Measurements from ENCODE around the gene INO80.

INO80 gene

DNA sequence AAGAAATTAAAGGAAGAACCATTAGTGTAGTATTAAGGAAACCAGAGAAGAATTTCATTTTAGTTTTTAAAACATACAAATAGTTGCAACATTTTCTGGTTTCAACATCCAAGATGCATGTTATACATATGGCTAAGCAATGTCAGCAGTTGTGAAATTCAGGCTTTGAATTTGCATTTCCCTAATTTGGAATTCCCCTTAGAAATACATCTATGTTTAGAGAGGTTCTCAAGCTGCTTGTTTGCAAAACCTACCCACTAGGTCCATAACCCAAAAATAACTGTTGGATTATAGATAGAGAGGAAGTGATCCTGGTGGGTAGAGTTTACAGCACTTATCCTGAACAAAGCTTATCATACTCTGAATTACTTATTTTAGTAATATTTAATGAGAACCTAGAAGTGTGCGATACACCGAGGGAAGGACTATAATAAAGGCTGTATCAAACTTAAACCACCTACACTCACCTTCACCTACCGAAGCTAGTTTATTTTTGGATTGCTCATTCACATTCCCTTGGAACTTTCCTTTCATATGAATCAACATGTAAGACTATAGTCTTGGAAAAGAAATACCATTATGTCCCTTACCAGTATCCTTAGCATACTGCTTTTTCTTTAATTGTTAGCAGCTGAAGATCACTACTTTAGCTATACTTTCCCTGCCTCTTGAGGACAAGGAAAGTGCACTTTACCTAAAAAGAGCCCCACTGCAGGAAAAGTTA is 102.2 kb downstream of the INO80 start:
- peaks cover 13% of the 10 kb centered on the region for H3K4me1 Mint-ChIP-seq (ENCODE audit: low read depth)
- no peak overlapping the region for H3K27ac Mint-ChIP-seq
- H3K9me3 Mint-ChIP-seq (ENCODE audit: low read depth), result no peaks in the 10 kb centered on the region
- no peak overlapping the region for H3K4me3 Mint-ChIP-seq
- peaks cover 7% of the 10 kb centered on the region for H3K36me3 Mint-ChIP-seq
- no peaks in the 10 kb centered on the region for H3K27me3 Mint-ChIP-seq

- peaks cover 8% of the 10 kb centered on the region for H3K4me1 Mint-ChIP-seq (ENCODE audit: low read depth)
- H3K9me3 Mint-ChIP-seq (ENCODE audit: low read depth), result no peaks in the 10 kb centered on the region
- no peaks in the 10 kb centered on the region for H3K27me3 Mint-ChIP-seq
- no peak overlapping the region for H3K27ac Mint-ChIP-seq
- peaks cover 9% of the 10 kb centered on the region for H3K36me3 Mint-ChIP-seq
- no peak overlapping the region for H3K4me3 Mint-ChIP-seq
These were observed 104.8 kb downstream of the INO80 start for GRCh38 chr15:41011055-41011815.

DNA sequence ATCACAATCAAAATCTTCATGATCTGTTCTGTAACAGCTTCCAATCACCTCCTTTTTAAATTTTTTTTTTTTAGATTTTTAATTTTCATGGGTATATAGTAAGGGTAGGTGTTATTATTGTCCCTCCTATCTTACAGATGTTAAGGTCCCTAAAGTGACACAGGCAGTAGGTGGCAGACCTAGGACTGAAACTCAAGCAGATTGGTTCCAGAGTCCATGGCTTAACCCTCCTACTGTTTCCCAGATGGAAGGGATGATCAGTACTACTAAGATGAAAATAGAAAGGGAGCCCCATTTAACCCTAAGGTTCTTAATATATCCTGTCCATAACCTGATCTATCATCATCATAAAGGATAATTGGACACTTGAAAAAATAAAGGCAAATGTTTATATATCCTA is 105.7 kb downstream of the INO80 start:
- H3K4me3 Mint-ChIP-seq, result no peak overlapping the region
- no peak overlapping the region for H3K27ac Mint-ChIP-seq
- H3K27me3 Mint-ChIP-seq, result no peaks in the 10 kb centered on the region
- H3K4me1 Mint-ChIP-seq (ENCODE audit: low read depth), result peaks cover 8% of the 10 kb centered on the region
- H3K9me3 Mint-ChIP-seq (ENCODE audit: low read depth), result no peaks in the 10 kb centered on the region
- H3K36me3 Mint-ChIP-seq, result peaks cover 9% of the 10 kb centered on the region

DNA sequence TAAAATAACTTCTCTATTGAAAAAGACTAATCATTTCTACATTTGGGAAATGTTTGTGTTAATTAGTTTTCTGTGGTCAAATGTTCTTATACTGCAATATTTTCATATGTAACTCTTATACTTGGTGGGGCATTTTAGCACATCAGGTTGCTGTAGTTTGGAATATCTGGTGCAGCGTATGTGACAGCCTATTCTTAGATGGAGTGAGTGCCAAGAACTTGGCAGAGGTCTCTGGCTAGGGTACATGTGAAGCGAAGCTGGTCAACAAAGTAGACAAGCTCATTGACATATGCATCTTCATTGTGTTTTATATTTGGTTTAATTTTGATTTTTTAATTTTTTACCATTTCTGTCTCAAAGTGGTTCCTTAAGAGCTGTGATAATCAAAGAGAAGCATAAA is 109.6 kb downstream of the INO80 start:
- Mint-ChIP-seq H3K4me3 (no peak overlapping the region), H3K36me3 (peaks cover 2% of the 10 kb centered on the region), H3K27me3 (no peaks in the 10 kb centered on the region), H3K9me3 (ENCODE audit: low read depth) (no peaks in the 10 kb centered on the region), H3K27ac (no peak overlapping the region), H3K4me1 (ENCODE audit: low read depth) (no peaks in the 10 kb centered on the region)

DNA sequence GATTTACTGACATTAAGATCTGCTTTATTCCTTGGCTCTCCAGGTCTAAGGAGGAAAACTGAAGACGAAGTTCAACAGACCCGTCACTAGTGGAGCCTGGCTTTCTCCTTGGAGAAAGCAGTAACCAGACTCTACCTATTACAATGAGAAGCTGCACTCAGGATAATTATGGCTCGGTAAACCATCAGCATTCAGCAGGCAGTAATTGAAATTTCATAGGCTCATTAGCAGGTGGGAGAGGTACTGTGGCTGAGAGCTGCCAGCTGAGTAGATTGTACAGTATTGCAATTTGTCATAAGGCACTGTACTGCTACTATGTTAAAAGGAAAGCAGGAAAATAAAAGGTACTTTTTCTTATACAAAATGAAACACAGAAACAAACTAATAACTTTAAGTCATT is 111.6 kb downstream of the INO80 start:
- Mint-ChIP-seq H3K4me3 (no peak overlapping the region), H3K36me3 (peaks cover 2% of the 10 kb centered on the region), H3K27ac (no peak overlapping the region), H3K9me3 (ENCODE audit: low read depth) (no peaks in the 10 kb centered on the region), H3K27me3 (no peaks in the 10 kb centered on the region), H3K4me1 (ENCODE audit: low read depth) (no peaks in the 10 kb centered on the region)

GRCh38 chr15:41001524-41002214 is 114.4 kb downstream of the INO80 start:
- no peak overlapping the region for H3K27ac Mint-ChIP-seq
- no peaks in the 10 kb centered on the region for H3K9me3 Mint-ChIP-seq (ENCODE audit: low read depth)
- H3K4me1 Mint-ChIP-seq (ENCODE audit: low read depth), result no peaks in the 10 kb centered on the region
- peaks cover 2% of the 10 kb centered on the region for H3K36me3 Mint-ChIP-seq
- no peak overlapping the region for H3K4me3 Mint-ChIP-seq
- no peaks in the 10 kb centered on the region for H3K27me3 Mint-ChIP-seq

DNA sequence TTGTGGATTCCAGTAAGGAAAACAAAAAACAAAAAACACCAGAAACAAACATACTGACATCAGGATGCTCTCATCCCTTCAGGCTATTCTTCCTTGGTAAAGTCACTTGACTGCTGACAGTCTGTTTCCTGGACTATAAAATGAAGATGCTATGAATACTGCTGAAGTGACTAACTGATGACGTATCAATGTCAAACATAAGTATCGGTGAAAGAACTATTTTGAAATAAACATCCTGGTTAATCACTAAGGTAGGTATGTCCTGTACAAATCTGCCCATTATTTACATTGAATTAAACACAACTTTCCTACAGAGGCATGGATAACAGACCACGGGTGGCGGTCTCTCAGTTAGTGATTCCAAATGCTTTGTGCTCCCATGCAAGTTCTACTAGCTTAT is 116.9 kb downstream of the INO80 start:
- no peaks in the 10 kb centered on the region for H3K4me1 Mint-ChIP-seq (ENCODE audit: low read depth)
- H3K9me3 Mint-ChIP-seq (ENCODE audit: low read depth), result no peaks in the 10 kb centered on the region
- no peaks in the 10 kb centered on the region for H3K27me3 Mint-ChIP-seq
- H3K36me3 Mint-ChIP-seq, result peaks cover 6% of the 10 kb centered on the region
- H3K4me3 Mint-ChIP-seq, result no peak overlapping the region
- H3K27ac Mint-ChIP-seq, result no peak overlapping the region

GRCh38 chr15:40995656-40996055 is 120.4 kb downstream of the INO80 start:
- Mint-ChIP-seq H3K4me1 (ENCODE audit: low read depth) (peaks cover 7% of the 10 kb centered on the region), H3K9me3 (ENCODE audit: low read depth) (no peaks in the 10 kb centered on the region), H3K36me3 (peaks cover 13% of the 10 kb centered on the region), H3K4me3 (no peak overlapping the region), H3K27ac (peak overlapping the region; percentile 35), H3K27me3 (no peaks in the 10 kb centered on the region)

- Mint-ChIP-seq H3K27ac (no peak overlapping the region), H3K27me3 (no peaks in the 10 kb centered on the region), H3K9me3 (ENCODE audit: low read depth) (no peaks in the 10 kb centered on the region), H3K36me3 (peaks cover 17% of the 10 kb centered on the region), H3K4me3 (no peak overlapping the region), H3K4me1 (ENCODE audit: low read depth) (peaks cover 12% of the 10 kb centered on the region)
These were observed 123.3 kb downstream of the INO80 start for GRCh38 chr15:40992825-40993224.

GRCh38 chr15:40992241-40992741 is 123.8 kb downstream of the INO80 start:
- H3K36me3 Mint-ChIP-seq, result peaks cover 17% of the 10 kb centered on the region
- no peak overlapping the region for H3K27ac Mint-ChIP-seq
- peaks cover 12% of the 10 kb centered on the region for H3K4me1 Mint-ChIP-seq (ENCODE audit: low read depth)
- H3K27me3 Mint-ChIP-seq, result no peaks in the 10 kb centered on the region
- H3K4me3 Mint-ChIP-seq, result no peak overlapping the region
- H3K9me3 Mint-ChIP-seq (ENCODE audit: low read depth), result no peaks in the 10 kb centered on the region

DNA sequence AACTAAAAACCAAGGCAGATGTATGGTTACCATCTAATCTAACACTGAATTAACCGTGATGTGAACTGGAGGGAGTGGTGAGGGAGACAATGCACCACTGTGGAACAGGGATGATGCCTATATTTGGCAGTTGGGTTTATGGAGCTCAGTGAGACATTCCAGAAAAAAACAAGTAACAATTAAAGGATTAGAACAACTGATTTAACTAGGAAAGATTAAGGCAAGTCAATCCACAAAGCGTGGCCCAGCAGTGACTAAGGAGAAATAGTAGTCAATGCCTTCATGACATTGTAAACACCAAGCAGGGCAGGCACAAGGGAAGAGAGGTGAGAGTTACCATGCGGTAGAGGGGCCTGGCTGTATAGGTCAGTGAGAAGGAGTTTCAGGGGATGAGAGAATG is 124.7 kb downstream of the INO80 start:
- Mint-ChIP-seq H3K9me3 (ENCODE audit: low read depth) (no peaks in the 10 kb centered on the region), H3K4me3 (no peak overlapping the region), H3K4me1 (ENCODE audit: low read depth) (peaks cover 12% of the 10 kb centered on the region), H3K27me3 (no peaks in the 10 kb centered on the region), H3K27ac (no peak overlapping the region), H3K36me3 (peaks cover 23% of the 10 kb centered on the region)

GRCh38 chr15:40990789-40991188 is 125.3 kb downstream of the INO80 start:
- no peak overlapping the region for H3K4me3 Mint-ChIP-seq
- no peaks in the 10 kb centered on the region for H3K27me3 Mint-ChIP-seq
- H3K4me1 Mint-ChIP-seq (ENCODE audit: low read depth), result peaks cover 12% of the 10 kb centered on the region
- peaks cover 21% of the 10 kb centered on the region for H3K36me3 Mint-ChIP-seq
- no peaks in the 10 kb centered on the region for H3K9me3 Mint-ChIP-seq (ENCODE audit: low read depth)
- no peak overlapping the region for H3K27ac Mint-ChIP-seq

GRCh38 chr15:40990080-40990479 is 126.0 kb downstream of the INO80 start:
- Mint-ChIP-seq H3K36me3 (peaks cover 18% of the 10 kb centered on the region), H3K27ac (peak overlapping the region; percentile 35), H3K4me1 (ENCODE audit: low read depth) (peaks cover 12% of the 10 kb centered on the region), H3K9me3 (ENCODE audit: low read depth) (no peaks in the 10 kb centered on the region), H3K4me3 (no peak overlapping the region), H3K27me3 (no peaks in the 10 kb centered on the region)

GRCh38 chr15:40988156-40988555 is 127.9 kb downstream of the INO80 start:
- Mint-ChIP-seq H3K27me3 (no peaks in the 10 kb centered on the region), H3K27ac (no peak overlapping the region), H3K4me3 (no peak overlapping the region), H3K4me1 (ENCODE audit: low read depth) (peaks cover 12% of the 10 kb centered on the region), H3K36me3 (peaks cover 21% of the 10 kb centered on the region), H3K9me3 (ENCODE audit: low read depth) (no peaks in the 10 kb centered on the region)

DNA sequence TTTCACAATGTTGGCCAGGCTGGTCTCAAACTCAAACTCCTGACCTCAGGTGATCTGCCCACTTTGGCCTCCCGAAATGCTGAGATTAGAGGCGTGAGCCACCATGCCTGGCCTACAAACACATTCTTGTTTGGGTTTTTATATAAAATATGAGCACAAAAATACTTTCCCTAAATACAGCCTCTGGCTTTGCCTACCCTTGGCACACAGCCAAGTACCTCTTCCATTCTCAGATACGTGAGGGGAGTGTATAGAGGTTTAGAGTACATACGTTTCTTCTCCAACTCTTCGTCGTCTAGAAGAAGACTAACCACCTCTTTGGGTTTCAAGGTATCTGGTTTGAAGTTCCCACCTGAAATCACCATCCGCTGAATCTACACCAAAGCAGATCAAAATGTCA is 129.3 kb downstream of the INO80 start:
- H3K27ac Mint-ChIP-seq, result no peak overlapping the region
- H3K4me3 Mint-ChIP-seq, result no peak overlapping the region
- peaks cover 21% of the 10 kb centered on the region for H3K36me3 Mint-ChIP-seq
- peaks cover 12% of the 10 kb centered on the region for H3K4me1 Mint-ChIP-seq (ENCODE audit: low read depth)
- no peaks in the 10 kb centered on the region for H3K9me3 Mint-ChIP-seq (ENCODE audit: low read depth)
- no peaks in the 10 kb centered on the region for H3K27me3 Mint-ChIP-seq
